HG02884 (cell line): ENCODE data around the gene EHBP1L1.

Source experiments
- ATAC-seq: cut with Tn5 transposase; IDR thresholded peaks from one replicate; pipeline ENCODE4 v1.9.1; 2021; ENCODE audit warnings: mild to moderate bottlenecking, moderate library complexity; ENCODE audit not compliant: unreplicated experiment

Gene EHBP1L1

GRCh38 chr11:65575568-65576231 is at the start of gene EHBP1L1:
Gene EHBP1L1, plus strand, starts transcription at chr11:65576053. Its CDS starts 250 bp downstream, at chr11:65576303.
- ATAC-seq: no peak

DNA sequence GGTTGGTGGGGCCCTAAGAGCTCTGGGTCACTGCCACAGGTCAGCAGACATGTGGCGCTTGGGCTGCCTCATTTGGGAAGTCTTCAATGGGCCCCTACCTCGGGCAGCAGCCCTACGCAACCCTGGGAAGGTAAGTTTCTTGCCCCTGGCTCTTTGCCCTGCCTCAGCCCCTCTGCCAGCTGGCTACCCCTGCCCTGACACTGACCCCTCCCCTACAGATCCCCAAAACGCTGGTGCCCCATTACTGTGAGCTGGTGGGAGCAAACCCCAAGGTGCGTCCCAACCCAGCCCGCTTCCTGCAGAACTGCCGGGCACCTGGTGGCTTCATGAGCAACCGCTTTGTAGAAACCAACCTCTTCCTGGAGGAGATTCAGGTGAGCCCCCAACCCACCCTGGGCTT is 49.1 kb upstream of the EHBP1L1 start:
- no peak for ATAC-seq

GRCh38 chr11:65528819-65529350 is 47.0 kb upstream of the EHBP1L1 start:
- ATAC-seq: no peak

GRCh38 chr11:65529475-65530156 is 46.2 kb upstream of the EHBP1L1 start:
- ATAC-seq: no peak

GRCh38 chr11:65530157-65530496 is 45.7 kb upstream of the EHBP1L1 start:
- no peak for ATAC-seq

DNA sequence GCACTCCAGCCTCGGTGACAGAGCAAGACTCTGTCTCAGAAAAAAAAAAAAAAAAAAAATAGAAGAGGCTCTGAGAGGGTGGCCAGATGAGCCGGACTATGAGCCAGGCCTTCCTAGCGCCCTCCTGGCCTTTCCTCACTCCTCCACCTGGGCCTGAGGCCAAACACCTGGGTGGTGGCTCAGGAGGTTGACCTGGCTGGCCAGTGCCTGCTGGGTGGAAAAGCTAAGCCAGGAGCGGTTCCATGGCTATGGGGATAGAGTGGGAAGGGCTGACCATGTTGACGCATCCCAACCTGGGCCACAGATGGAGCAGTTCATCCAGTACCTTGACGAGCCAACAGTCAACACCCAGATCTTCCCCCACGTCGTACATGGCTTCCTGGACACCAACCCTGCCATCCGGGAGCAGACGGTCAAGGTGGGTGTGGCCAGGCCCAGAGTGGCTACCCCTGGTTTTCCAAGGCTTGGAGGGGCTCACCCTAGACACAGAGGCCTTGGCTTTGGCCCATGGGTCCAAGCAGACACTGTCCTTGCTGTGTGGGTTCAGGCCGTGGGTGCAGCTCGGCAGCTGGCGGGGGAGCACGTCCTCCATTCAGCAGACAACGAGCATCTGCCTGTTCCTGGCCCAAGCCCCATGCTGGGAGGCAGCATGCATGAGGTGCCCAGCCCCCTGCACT is 43.3 kb upstream of the EHBP1L1 start:
- no peak for ATAC-seq

GRCh38 chr11:65535102-65535501 is 40.8 kb upstream of the EHBP1L1 start:
- no peak for ATAC-seq

DNA sequence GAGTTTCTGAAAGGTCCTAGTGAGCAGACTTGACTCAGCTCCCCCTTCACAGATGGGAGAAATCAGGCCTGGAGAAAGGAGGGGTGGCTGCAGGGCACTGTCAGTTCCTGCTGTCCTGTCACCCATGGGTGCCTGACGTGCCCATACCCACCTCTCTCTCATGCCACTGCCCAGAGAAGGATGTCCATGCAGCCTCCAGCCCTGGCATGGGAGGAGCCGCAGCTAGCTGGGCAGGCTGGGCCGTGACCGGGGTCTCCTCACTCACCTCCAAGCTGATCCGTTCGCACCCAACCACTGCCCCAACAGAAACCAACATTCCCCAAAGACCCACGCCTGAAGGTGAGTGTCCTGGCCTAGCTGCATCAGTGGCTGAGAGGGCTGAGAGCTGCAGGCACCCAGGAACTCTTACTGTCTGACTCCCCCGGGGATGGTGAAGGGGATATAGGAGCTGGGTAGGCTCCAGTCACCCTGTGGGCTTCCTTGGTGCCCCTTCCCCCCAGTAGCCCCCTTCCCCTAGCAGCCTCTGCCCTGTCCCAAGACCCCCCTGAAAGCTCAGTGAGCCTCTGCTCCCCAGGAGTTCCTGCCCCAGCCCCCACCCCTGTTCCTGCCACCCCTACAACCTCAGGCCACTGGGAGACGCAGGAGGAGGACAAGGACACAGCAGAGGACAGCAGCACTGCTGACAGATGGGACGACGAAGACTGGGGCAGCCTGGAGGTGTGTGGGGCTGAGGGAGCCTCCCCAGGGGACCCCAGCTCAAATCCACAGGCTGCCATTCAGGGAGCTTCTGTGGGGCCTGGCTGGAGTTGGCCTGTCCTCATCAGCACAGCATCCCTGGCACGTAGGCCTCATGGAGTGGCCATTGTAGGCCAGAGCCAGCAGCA is 39.2 kb upstream of the EHBP1L1 start:
- ATAC-seq: no peak

- no peak for ATAC-seq
Measured at GRCh38 chr11:65537296-65537597, 38.6 kb upstream of the EHBP1L1 start.

GRCh38 chr11:65537620-65538231 is 38.1 kb upstream of the EHBP1L1 start:
- no peak for ATAC-seq

DNA sequence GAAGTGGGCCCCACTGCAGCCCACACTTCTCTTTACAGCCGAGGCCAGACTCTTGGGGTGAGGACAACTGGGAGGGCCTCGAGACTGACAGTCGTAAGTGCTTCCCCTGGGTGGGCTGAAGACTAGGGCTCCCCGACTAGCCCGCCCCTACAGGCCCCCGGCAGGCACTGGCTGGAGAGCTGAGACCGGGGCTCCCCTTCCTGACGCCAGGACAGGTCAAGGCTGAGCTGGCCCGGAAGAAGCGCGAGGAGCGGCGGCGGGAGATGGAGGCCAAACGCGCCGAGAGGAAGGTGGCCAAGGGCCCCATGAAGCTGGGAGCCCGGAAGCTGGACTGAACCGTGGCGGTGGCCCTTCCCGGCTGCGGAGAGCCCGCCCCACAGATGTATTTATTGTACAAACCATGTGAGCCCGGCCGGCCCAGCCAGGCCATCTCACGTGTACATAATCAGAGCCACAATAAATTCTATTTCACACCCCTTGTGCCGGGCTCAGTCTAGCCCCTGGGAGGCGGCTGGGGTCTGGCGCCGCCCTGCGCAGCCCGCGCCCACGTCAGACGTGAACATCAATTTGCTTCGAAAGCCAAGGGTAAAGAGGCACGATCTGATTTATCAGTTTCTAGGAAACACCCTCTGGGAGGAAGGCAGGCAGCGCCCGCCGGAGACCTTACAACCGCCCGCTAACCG is 37.5 kb upstream of the EHBP1L1 start:
- no peak for ATAC-seq

- no peak for ATAC-seq
Measured at GRCh38 chr11:65538915-65539743, 36.7 kb upstream of the EHBP1L1 start.

DNA sequence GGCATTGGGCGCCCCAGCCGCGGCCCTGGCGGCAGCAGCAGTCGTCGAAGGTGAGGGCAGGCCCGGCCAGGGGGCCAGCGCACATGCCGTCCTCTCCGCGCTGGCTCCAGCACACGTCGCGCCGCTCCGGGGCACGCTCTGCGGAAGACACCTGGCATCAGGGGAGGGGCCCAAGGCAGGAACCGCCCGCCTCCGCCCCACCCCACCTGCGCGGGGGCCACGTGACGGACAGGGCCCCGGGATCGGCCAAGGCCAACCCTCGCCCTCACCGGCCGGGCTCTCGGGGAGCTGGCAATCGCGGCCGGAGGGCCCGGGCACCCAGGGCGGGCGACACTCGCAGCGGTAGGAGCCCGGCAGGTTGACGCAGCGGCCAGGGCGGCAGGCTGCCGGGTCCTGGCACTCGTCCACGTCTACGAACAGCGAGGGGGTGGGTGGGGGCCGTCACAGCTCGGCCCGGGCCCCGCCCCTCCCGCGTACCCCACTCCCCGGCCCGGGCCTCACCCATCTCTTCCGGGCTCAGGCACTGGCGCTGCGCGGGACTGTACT is 36.0 kb upstream of the EHBP1L1 start:
- ATAC-seq: peak; percentile 43

GRCh38 chr11:65540290-65541092 is 35.4 kb upstream of the EHBP1L1 start:
- peak; percentile 51 for ATAC-seq

- ATAC-seq: no peak
Measured at GRCh38 chr11:65541093-65541982, 34.5 kb upstream of the EHBP1L1 start.

DNA sequence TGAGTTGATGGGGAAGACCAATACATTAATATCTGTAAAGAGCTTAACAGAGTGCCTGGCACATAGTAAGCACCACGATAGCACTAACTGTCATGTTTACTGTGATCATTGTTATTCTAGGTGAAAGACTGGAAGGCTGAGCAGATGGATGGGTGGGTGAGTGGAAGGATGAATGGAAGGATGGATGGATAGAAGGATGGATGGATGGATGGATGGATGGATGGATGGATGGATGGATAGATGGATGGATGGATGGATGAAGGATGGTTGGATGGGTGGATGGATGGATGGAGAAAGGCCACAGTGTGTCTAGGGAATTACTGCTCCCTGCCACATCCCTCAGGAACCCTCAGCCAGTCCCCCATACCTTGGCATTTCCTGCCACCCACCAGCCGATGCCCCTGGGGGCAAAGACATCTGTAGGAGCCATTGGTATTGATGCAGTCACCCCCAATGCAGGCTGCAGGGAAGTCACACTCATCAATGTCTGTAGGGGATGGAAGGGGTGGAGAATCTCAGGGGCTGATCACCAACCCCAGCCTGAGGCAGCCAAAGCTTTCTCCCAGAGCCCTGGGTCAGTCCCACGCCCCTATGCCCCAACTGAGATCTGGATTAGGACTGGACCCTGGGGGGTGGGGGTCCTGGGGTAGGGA is 33.0 kb upstream of the EHBP1L1 start:
- ATAC-seq: no peak

- ATAC-seq: no peak
Measured at GRCh38 chr11:65545853-65546216, 30.0 kb upstream of the EHBP1L1 start.
